Measurements from ENCODE around the gene WWOX. TPM values are rescaled to one million over a fixed set of nuclear protein-coding genes. Genes with fewer than 3 reads are reported as not detected.

Gene WWOX
- total and polyA plus RNA-seq, 2 of the 13 experiments (the other 11 are each of a cell fraction or from before 2014, with no cell fraction given): 9.1 to 37.4 TPM

- peak; percentile 86; the same call in 1 of the 2 replicates for TF ChIP-seq ZNF614 (CRISPR knock-in tag; IDR thresholded peaks at IDR 0.05; ENCODE audit: borderline replicate concordance)
- TF ChIP-seq ZNF766 (CRISPR knock-in tag; IDR thresholded peaks at IDR 0.05; ENCODE audit: borderline replicate concordance): peak; percentile 57; the same call in 1 of the 2 replicates
- no peak for TF ChIP-seq XBP1 (CRISPR knock-in tag; IDR thresholded peaks at IDR 0.05)
- peak; percentile 99 for TF ChIP-seq ZNF292 (CRISPR knock-in tag; IDR thresholded peaks at IDR 0.05; ENCODE audit: borderline replicate concordance, low read depth)
- TF ChIP-seq GLI4 (CRISPR knock-in tag; IDR thresholded peaks at IDR 0.05; ENCODE audit: borderline replicate concordance): peak; percentile 86; the same call in 1 of the 2 replicates
- peak; percentile 82; the same call in 1 of the 2 replicates for TF ChIP-seq ZNF142 (CRISPR knock-in tag; IDR thresholded peaks at IDR 0.05)
- TF ChIP-seq ZNF772 (CRISPR knock-in tag; IDR thresholded peaks at IDR 0.05): peak; percentile 87; the same call in 1 of the 2 replicates
- peak; percentile 47; the same call in 1 of the 2 replicates for TF ChIP-seq ZNF629 (CRISPR knock-in tag; conservative IDR thresholded peaks at IDR 0.05)
- no peak for TF ChIP-seq RORA (CRISPR knock-in tag; IDR thresholded peaks at IDR 0.05)
- TF ChIP-seq GPBP1L1 (CRISPR knock-in tag; IDR thresholded peaks at IDR 0.05): no peak
- TF ChIP-seq E2F5 (CRISPR knock-in tag; conservative IDR thresholded peaks at IDR 0.05): no peak
- TF ChIP-seq ONECUT2 (CRISPR knock-in tag; IDR thresholded peaks at IDR 0.05): peak; percentile 76
- peak; percentile 96 for TF ChIP-seq XRCC5 (optimal IDR thresholded peaks at IDR 0.05; ENCODE audit: low read length)
- TF ChIP-seq NFE2L1 (CRISPR knock-in tag; IDR thresholded peaks at IDR 0.05; ENCODE audit: borderline replicate concordance): no peak
- TF ChIP-seq SMAD1 (CRISPR knock-in tag; IDR thresholded peaks at IDR 0.05; ENCODE audit: borderline replicate concordance, low read depth): no peak
- TF ChIP-seq HOXA3 (CRISPR knock-in tag; IDR thresholded peaks at IDR 0.05): peak; percentile 86
- 0 out of 2 replicates have a peak, but pooled peaks have one; percentile 22 for TF ChIP-seq ZBTB7A (CRISPR knock-in tag; IDR thresholded peaks at IDR 0.05)
- TF ChIP-seq ZSCAN30 (CRISPR knock-in tag; IDR thresholded peaks at IDR 0.05): no peak
Observed at GRCh38 chr16:78485188-78485916, 385.9 kb downstream of the WWOX start (continued).
